Retinal pigment epithelial cell (primary cell): Measurements from ENCODE around the gene ADORA1.

Source experiments
- DNase-seq: peaks from one replicate; pipeline ENCODE4 v3.0.0-alpha.2; 2010; ENCODE audit warnings: low read depth
- H3K4me3 ChIP-seq: 2 replicates; pipeline ENCODE4 v1.5.1; 2011; ENCODE audit warnings: mild to moderate bottlenecking, low read length, control low read depth, moderate library complexity
- CTCF ChIP-seq: conservative IDR thresholded peaks from 2 replicates; pipeline ENCODE4 v1.5.1; 2011; ENCODE audit warnings: low read depth, low read length, control low read depth, inconsistent platforms

ADORA1 gene

GRCh38 chr1:203189951-203190352 lies 62.4 kb downstream of the ADORA1 start:
- H3K4me3 ChIP-seq: no peak overlapping the region
- TF ChIP-seq CTCF: no peak
- DNase-seq: no peak

GRCh38 chr1:203190949-203191348 lies 63.4 kb downstream of the ADORA1 start:
- no peak for TF ChIP-seq CTCF
- no peak overlapping the region for H3K4me3 ChIP-seq
- no peak for DNase-seq

GRCh38 chr1:203196371-203196770 lies 68.8 kb downstream of the ADORA1 start:
- DNase-seq: no peak
- peak; percentile 23 for TF ChIP-seq CTCF
- H3K4me3 ChIP-seq: no peak overlapping the region

GRCh38 chr1:203197625-203198024 lies 70.1 kb downstream of the ADORA1 start:
- TF ChIP-seq CTCF: no peak
- peak; percentile 91 for DNase-seq
- H3K4me3 ChIP-seq: no peak overlapping the region

GRCh38 chr1:203199002-203199401 lies 71.5 kb downstream of the ADORA1 start:
- TF ChIP-seq CTCF: no peak
- no peak for DNase-seq
- H3K4me3 ChIP-seq: no peak overlapping the region

GRCh38 chr1:203199481-203199815 lies 71.9 kb downstream of the ADORA1 start:
- DNase-seq: no peak
- no peak overlapping the region for H3K4me3 ChIP-seq
- no peak for TF ChIP-seq CTCF

- no peak for DNase-seq
- TF ChIP-seq CTCF: no peak
- H3K4me3 ChIP-seq: no peak overlapping the region
Measured at GRCh38 chr1:203199816-203200571, 72.5 kb downstream of the ADORA1 start.
